HG02938 (cell line): ENCODE measurements around the gene RXRG.

ENCODE experiments used
- ATAC-seq: cut with Tn5 transposase; IDR thresholded peaks from one replicate; pipeline ENCODE4 v1.9.1; 2021; ENCODE audit warnings: mild to moderate bottlenecking, moderate library complexity; ENCODE audit not compliant: unreplicated experiment

The RXRG gene

DNA sequence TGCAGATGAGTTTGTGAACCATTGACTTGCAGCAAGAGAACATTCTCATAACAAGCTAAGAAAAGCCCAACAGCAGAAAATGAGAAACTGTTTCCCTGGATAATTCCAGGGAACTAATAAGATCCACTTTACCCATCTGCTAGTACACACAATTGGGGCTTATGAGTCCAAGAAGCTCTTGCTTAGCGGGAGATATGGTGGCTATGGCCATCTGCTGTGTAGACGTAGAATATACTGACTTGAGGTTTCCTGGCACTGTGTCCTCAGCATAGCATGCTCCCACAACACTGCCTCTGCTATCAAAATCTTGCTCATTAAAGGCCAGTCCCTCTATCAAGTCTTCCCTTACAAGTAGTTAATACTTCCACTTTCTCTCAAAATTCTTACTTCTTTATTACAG lies 6.8 kb upstream of the RXRG start:
- ATAC-seq = no peak

DNA sequence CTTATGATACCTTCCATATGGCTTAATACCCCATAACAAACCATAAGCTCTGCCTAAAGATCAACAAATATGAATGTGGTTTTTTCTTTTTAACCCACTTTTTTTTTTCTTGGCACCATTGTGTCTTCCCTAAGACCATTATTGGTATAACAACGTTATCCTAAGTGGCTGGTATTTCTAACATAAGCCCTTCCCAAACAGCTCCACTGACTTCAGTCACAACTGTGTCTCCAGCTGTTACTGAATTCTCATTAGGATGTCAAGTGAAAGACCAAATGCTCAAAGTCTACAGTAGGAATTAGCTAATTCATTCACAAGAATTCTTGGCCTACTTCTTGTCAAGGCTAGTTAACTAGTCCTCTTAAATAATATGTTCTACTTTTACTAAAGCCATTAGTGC lies 4.2 kb upstream of the RXRG start:
- no peak for ATAC-seq

DNA sequence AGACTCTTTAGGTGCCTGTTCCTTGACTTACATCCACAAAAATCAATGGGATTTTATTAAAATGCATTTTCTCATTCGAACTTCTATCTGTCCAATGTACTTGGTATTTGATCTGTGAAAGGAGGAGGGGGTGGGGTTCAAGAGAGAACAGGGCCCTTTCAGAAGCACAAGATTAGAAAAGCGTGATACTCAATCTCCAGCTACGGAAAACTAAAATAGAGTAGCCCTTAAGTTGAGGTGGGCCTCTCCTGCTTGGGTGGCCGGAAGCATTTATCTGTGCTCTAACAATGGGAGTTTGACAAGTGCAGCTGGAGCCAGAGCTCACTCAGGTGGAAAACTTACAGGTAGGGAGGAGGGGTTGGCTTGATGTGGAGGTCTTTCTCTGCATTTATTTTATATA lies 462 bp upstream of the RXRG start:
- no peak for ATAC-seq

DNA sequence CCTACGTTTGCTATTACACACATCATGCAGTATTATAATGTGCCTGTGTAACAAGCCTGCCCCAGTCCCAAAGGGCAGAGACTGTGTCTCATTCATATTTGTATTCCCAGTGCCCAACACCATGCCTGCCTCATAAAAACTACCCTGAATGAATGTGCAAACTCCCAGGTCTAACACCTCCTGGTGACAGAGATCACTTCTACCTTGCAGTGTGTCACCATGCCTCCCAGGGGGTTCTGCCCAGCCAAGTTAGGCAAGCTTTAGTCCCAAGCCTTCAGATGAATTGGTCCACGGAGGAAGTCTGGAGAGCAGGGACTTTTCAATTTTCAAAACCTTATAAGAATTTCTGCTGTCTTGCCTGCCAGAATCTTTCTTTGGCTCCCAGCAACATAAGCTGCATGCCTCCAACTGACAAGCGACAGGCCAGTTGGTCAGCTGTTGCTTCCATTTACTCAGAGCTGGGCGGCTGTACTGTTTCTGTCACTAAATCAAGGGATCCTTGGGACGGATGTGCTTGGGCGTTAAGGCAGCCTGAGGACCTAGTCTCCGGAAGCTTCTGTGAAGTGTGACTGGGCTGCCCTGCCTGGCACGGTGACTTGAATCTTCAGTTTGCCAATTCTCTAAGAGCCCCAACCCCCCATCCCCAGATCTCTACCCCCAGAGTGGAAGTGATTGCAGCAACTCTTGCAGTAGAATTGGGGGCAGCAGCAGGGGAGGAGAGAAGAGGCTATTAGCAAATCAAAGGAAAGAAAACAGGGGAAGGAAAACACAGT lies 1.2 kb downstream of the RXRG start:
- ATAC-seq = no peak

DNA sequence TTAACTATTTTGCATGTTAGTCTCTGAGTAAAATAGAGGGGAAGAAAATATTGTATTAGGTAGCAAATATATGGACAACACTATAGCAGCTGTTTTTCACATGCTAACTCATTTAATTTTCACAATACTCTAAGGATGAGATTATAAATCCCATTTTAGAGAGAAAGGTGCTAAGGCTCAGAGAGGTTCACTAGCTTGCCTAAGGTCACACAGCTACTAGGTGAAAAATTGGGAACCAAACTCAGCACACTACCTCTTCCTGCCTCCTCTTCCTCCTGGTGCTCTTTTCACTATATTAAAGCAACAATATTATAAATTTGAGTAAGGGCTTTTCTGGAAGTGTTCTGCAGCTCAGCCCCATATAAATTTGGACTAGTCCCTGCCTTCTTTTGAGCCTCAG lies 2.3 kb downstream of the RXRG start:
- ATAC-seq = no peak

DNA sequence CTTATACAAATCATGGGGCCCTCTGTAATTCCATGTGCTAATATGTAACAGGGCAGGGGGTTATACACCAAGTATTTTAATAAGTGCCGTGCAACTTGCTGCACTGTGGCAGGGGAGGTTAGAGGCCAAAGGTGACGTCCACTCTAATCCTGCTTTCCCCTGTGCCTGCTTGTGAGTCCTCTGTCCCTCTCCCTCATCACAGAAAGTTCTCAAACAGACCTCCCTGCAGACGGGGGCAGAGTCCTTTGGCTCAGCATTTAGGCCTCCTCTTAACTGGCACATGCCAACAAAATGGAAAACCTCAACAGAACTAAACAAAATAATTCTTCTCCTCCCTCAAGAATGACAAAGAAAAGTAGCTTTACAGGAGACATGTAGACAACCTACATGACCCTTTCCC lies 2.9 kb downstream of the RXRG start:
- no peak for ATAC-seq

GRCh38 chr1:165441166-165441880 lies 3.6 kb downstream of the RXRG start:
- ATAC-seq = no peak

- no peak for ATAC-seq
Measured at GRCh38 chr1:165439330-165439729, 5.6 kb downstream of the RXRG start.

- ATAC-seq = no peak
Measured at GRCh38 chr1:165436994-165437393, 7.9 kb downstream of the RXRG start.

DNA sequence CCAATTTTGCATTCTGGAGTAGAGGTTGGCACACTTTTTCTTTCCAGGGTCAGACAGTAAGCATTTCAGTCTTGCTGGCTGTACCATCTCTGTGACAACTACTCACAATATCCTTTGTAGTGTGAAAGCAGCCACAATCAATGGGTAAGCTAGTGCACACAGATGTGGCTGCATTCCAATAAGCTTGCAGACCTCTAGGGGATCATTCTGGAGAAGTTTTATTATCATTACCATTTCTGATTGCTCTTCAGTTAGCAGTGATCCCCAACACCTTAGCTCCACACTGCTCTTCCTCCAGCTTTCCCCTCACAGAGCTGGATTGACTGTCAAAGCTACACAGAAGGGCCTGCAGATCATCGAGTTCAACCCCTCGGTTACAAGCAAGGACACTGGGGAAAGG lies 9.1 kb downstream of the RXRG start:
- ATAC-seq = no peak

- no peak for ATAC-seq
Measured at GRCh38 chr1:165434281-165434680, 10.6 kb downstream of the RXRG start.

- ATAC-seq = peak; percentile 75
Measured at GRCh38 chr1:165431079-165431478, 13.8 kb downstream of the RXRG start.

- no peak for ATAC-seq
Measured at GRCh38 chr1:165426745-165427144, 18.2 kb downstream of the RXRG start.

DNA sequence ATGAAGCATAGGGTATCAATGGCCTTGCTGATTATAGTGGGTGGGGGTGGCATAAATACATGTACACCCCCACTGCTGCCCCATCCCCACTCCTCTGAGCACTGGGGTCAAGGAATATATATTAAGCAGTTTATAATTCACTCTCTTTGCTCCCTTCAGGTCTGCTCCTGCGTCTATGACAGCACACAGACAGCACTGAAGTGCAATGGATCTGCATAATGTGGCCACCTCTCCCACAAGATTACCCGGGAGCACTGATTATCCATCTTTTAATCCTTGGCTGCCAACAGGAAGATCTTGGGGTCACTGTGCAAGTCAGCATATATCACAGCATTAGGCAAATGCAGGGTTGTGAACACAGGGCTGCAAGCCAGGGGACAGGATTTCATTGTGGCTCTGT lies 19.3 kb downstream of the RXRG start:
- no peak for ATAC-seq

DNA sequence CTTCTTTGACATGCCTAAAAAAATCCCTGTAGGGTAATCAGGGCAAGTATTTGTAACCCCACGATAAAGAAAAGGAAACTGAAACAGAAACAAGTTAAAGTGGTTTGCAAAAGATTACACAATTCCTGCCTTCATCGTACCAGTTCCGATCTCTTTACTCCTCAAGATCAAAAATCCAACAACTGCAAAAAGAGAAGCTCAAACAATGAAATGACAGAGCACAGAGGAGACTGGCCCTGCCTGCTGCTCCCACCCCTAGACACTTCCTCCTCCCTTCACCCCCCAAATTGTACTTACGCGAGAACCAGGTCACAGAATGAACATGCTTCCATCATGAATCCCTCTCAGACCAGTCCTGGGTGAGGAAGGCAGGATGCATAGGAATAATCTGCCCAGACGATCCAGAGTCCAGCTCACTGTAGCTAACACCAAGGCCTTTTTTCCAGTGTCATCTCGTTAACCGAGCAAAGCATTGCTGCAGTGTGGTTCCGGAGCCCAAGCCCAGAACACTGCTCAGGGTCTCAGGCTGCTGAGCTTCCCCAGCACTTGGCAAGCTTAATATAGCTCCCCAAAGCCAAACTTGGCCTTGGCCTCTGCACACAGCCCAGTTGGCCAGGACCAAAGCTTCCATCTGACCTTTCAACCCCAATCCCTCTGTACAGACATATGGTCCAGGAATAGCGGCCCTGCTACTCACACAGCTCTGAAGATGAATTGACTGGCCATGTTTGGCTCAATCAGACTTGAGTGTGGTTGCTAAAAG lies 20.3 kb downstream of the RXRG start:
- ATAC-seq = no peak

- ATAC-seq = no peak
Measured at GRCh38 chr1:165423136-165423535, 21.8 kb downstream of the RXRG start.

GRCh38 chr1:165420655-165421054 lies 24.3 kb downstream of the RXRG start:
- ATAC-seq = no peak

- ATAC-seq = no peak
Measured at GRCh38 chr1:165419839-165420238, 25.1 kb downstream of the RXRG start.

DNA sequence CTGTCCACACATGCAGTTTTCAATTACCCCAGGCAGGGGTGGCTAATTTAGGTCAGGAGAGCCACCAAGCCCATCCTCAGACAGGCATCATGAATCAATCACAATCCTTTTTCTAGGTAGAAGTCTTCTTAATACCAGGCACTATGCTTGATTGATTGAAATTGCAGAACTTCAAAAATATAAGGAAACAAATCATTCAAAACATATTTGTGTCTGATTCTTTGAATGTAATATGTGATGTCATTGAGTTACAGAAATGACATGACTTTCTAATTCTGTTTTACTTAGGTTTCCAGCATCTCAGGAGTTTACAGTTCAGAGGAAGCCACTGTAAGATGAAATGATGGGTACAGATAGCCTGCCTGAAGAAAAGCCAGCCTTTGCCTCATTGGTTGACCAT lies 26.7 kb downstream of the RXRG start:
- no peak for ATAC-seq

DNA sequence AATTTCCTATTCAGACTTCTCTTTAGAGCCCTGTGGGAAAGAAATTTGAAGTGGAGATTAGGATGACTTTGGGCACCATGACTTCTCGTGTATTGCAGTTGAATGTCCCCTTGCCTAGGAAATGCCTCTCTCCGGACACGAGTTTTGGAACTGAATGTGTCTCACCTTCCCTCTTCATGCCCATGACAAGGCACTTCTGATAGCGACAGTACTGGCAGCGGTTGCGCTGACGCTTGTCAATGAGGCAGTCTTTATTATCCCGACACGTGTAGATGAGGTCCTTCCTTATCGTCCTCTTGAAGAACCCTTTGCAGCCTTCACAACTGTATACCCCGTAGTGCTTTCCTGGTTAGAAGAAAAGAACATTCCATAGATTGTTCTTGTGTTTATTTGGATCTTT lies 28.1 kb downstream of the RXRG start:
- ATAC-seq = no peak

GRCh38 chr1:165415068-165415467 lies 29.9 kb downstream of the RXRG start:
- ATAC-seq = no peak

- no peak for ATAC-seq
Measured at GRCh38 chr1:165414620-165415019, 30.3 kb downstream of the RXRG start.
